CD14-positive monocyte (primary cell): ENCODE data around the gene XPR1. TPM values are rescaled to one million over a fixed set of nuclear protein-coding genes. Genes with fewer than 3 reads are reported as not detected.

Experiments
- DNase-seq, 3 donors: peaks; one replicate each; pipeline ENCODE4 v3.0.0-alpha.2; 2011 to 2022
- H2AFZ ChIP-seq: 2 replicates; pipeline ENCODE4 v1.6.0; 2012; ENCODE audit warnings: mild to moderate bottlenecking, low read depth, low read length, inconsistent platforms; ENCODE audit not compliant: insufficient read depth, poor library complexity, severe bottlenecking
- H3K27ac ChIP-seq, 2 donors: 1 replicate in 1 of 2; 2 replicates in 1 of 2; pipeline ENCODE4 v1.5.1; 2012 to 2013; ENCODE audit warnings: low read length in 2 of 2, control low read depth in 1 of 2, inconsistent platforms in 1 of 2, low read depth in 1 of 2, mild to moderate bottlenecking in 1 of 2
- H3K27me3 ChIP-seq, 2 donors: one replicate each; pipeline versions ENCODE4 v1.6.0 to v1.6.1; 2011 to 2013; ENCODE audit warnings: low read length in 2 of 2; ENCODE audit not compliant: control insufficient read depth in 2 of 2, insufficient read depth in 2 of 2
- H3K36me3 ChIP-seq, 2 donors: replicated peaks in 1 of 2; 1 replicate in 1 of 2; 2 replicates in 1 of 2; pipeline versions ENCODE4 v1.5.1 to v1.6.1; 2012 to 2013; ENCODE audit warnings: low read length in 2 of 2, control low read depth in 1 of 2, inconsistent platforms in 1 of 2, mild to moderate bottlenecking in 1 of 2; ENCODE audit not compliant: insufficient read depth in 2 of 2, control insufficient read depth in 1 of 2
- H3K4me1 ChIP-seq, 2 donors: 1 replicate in 1 of 2; 2 replicates in 1 of 2; pipeline versions ENCODE4 v1.5.1 to v1.6.1; 2012 to 2013; ENCODE audit warnings: low read length in 2 of 2, control low read depth in 1 of 2, inconsistent platforms in 1 of 2, mild to moderate bottlenecking in 1 of 2, moderate library complexity in 1 of 2; ENCODE audit not compliant: insufficient read depth in 2 of 2, control insufficient read depth in 1 of 2
- H3K4me2 ChIP-seq: replicated peaks from 2 replicates; pipeline ENCODE3; 2012; ENCODE audit warnings: low read length, moderate library complexity, mild to moderate bottlenecking; ENCODE audit not compliant: poor library complexity, severe bottlenecking; ENCODE audit errors: extremely low read depth
- H3K4me3 ChIP-seq, 3 experiments: fragments of 200-600 bp in 1 of 3; sonication (generic) in 1 of 3; replicated peaks in 1 of 3; 1 replicate in 2 of 3; 2 replicates in 1 of 3; pipeline ENCODE4 v1.5.1; 2011 to 2013; ENCODE audit warnings: low read length in 3 of 3, mild to moderate bottlenecking in 3 of 3, control low read depth in 2 of 3, low read depth in 2 of 3, inconsistent platforms in 1 of 3, moderate library complexity in 1 of 3
- H3K79me2 ChIP-seq: 2 replicates; pipeline ENCODE4 v1.6.0; 2012; ENCODE audit warnings: mild to moderate bottlenecking, control low read depth, inconsistent platforms, low read length, moderate library complexity; ENCODE audit not compliant: insufficient read depth
- H3K9ac ChIP-seq: 2 replicates; pipeline ENCODE4 v1.6.0; 2017; ENCODE audit warnings: low read length, mild to moderate bottlenecking; ENCODE audit not compliant: insufficient read depth, poor library complexity, severe bottlenecking
- H3K9me3 ChIP-seq, 2 donors: replicated peaks in 1 of 2; 1 replicate in 1 of 2; 2 replicates in 1 of 2; pipeline versions ENCODE4 v1.5.1 to v1.6.1; 2012 to 2013; ENCODE audit warnings: low read length in 2 of 2, control low read depth in 1 of 2; ENCODE audit not compliant: control insufficient read depth in 1 of 2, insufficient read depth in 1 of 2
- H4K20me1 ChIP-seq: 2 replicates; pipeline ENCODE4 v1.6.0; 2012; ENCODE audit warnings: mild to moderate bottlenecking, low read length, control low read depth, moderate library complexity; ENCODE audit not compliant: insufficient read depth
- H3K27ac Mint-ChIP-seq, 7 donors: one replicate each; pipeline ENCODE4 v1.8.0; 2020; ENCODE audit warnings: mild to moderate bottlenecking in 7 of 7, mixed read lengths in 7 of 7, moderate library complexity in 6 of 7, inconsistent platforms in 2 of 7
- H3K27me3 Mint-ChIP-seq, 3 donors: one replicate each; pipeline ENCODE4 v1.8.0; 2021 to 2022; ENCODE audit warnings: low read depth in 3 of 3, mild to moderate bottlenecking in 3 of 3, mixed read lengths in 3 of 3, moderate library complexity in 3 of 3, inconsistent platforms in 1 of 3
- H3K36me3 Mint-ChIP-seq, 2 donors: one replicate each; pipeline ENCODE4 v1.8.0; 2020; ENCODE audit warnings: mixed read lengths in 2 of 2, inconsistent platforms in 1 of 2, mild to moderate bottlenecking in 1 of 2
- H3K4me1 Mint-ChIP-seq: one replicate; pipeline ENCODE4 v1.8.0; 2020; ENCODE audit warnings: mild to moderate bottlenecking, mixed read lengths
- H3K4me3 Mint-ChIP-seq, 2 donors: one replicate each; pipeline ENCODE4 v1.8.0; 2020; ENCODE audit warnings: mild to moderate bottlenecking in 2 of 2, mixed read lengths in 2 of 2, moderate library complexity in 1 of 2
- H3K9me3 Mint-ChIP-seq, 7 donors: one replicate each; pipeline ENCODE4 v1.8.0; 2020 to 2022; ENCODE audit warnings: mixed read lengths in 7 of 7, mild to moderate bottlenecking in 6 of 7, moderate library complexity in 6 of 7, inconsistent platforms in 2 of 7
- WGBS: methylation state at CpG from one replicate; pipeline ENCODE4 v1.1.5; 2013; ENCODE audit warnings: missing lambda C conversion rate; ENCODE audit not compliant: insufficient coverage; 5-methylcytosine and 5-hydroxymethylcytosine counted together
- intact Hi-C, 2 donors: fragments of 100-400 bp; cut with micrococcal nuclease; formaldehyde crosslinking; loops; one replicate each; pipeline versions ENCODE4 v1.15.0 to v1.15.1; 2023
- polyA plus RNA-seq, 3 donors: library from polyadenylated mRNA; depleted of rRNA in 1 of 3; unstranded in 2 of 3; stranded (reverse) in 1 of 3; fragments of 300-500 nt in 2 of 3; fragments of >200 nt in 1 of 3; fragmentation: Illumina TruSeq in 2 of 3; gene quantifications; 1 replicate in 2 of 3; 2 replicates in 1 of 3; pipeline ENCODE4 v1.2.3, GENCODE V29; 2012 to 2021
- TF ChIP-seq, protein P1 (sequence below): fragments of 200-600 bp; IDR thresholded peaks from one replicate; pipeline ENCODE4 v1.8.0; 2022; ENCODE audit warnings: antibody characterized with exemption, mild to moderate bottlenecking

XPR1 gene
- polyA plus RNA-seq, 3 donors: 4.7 to 12.5 (median 8.7) TPM

DNA sequence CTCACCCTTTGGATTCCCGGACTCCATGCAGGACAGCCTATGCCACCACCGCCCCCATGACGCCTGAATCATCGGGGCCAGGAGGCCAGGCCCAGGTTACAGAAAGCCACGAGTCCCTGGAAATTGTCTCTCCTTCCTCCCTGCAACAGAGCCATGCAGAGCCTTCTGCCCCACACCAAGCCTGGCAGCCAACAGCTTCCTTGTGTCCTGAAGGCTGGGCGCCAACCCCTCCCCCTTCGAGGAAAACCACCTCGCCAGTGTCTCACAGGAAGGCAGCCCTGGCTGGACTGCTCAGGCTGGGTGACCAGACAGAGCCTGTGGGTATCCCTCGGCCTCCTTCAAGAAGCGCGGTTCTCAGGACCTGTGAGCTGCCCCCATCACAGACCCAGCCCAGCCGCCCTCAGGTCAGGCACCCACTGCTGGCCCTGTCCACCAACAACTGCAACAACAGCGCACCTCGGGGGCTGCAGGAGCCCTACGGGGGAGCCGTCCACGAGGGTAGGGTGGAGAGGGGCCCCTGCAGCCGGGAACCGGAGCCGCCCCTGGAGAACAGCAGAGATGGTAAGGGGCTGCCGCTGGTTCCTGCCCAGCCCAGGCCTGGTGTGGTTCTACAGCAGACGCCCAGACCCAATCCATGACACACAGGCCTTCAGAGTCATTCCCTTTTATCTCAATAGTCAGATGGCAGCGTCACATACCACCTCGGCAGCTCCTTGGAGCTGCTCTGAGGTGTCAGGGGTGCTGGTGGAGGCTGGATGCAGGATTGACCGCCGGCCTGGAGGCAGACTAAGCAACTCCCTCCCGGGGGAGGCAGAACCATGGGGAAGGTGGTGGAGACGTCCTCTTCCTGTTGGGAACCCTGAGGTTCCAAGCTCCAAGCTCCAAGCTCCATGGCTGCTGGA lies 304.5 kb downstream of the XPR1 start:
- no peaks in the 10 kb centered on the region for H3K27me3 ChIP-seq
- H3K4me3 ChIP-seq: no peak overlapping the region
- H3K4me2 ChIP-seq: no peak overlapping the region
- H2AFZ ChIP-seq: no peak overlapping the region
- H3K27ac Mint-ChIP-seq: no peak overlapping the region
- H3K27ac ChIP-seq: no peak overlapping the region
- H3K9ac ChIP-seq: no peak overlapping the region
- H3K36me3 Mint-ChIP-seq: no peaks in the 10 kb centered on the region
- H3K4me1 Mint-ChIP-seq: peaks cover 25% of the 10 kb centered on the region
- peaks cover 10 to 11% of the 10 kb centered on the region in 2 donors for H3K4me1 ChIP-seq
- H3K9me3 ChIP-seq: no peaks in the 10 kb centered on the region
- no peaks in the 10 kb centered on the region for H3K9me3 Mint-ChIP-seq
- TF ChIP-seq, protein P1, sequence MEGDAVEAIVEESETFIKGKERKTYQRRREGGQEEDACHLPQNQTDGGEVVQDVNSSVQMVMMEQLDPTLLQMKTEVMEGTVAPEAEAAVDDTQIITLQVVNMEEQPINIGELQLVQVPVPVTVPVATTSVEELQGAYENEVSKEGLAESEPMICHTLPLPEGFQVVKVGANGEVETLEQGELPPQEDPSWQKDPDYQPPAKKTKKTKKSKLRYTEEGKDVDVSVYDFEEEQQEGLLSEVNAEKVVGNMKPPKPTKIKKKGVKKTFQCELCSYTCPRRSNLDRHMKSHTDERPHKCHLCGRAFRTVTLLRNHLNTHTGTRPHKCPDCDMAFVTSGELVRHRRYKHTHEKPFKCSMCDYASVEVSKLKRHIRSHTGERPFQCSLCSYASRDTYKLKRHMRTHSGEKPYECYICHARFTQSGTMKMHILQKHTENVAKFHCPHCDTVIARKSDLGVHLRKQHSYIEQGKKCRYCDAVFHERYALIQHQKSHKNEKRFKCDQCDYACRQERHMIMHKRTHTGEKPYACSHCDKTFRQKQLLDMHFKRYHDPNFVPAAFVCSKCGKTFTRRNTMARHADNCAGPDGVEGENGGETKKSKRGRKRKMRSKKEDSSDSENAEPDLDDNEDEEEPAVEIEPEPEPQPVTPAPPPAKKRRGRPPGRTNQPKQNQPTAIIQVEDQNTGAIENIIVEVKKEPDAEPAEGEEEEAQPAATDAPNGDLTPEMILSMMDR: no peak
- WGBS: 80% methylated on average over 11 of the region's 28 CpGs
- no peak for DNase-seq
- intact Hi-C loops: no loop called here
- no peaks in the 10 kb centered on the region for H4K20me1 ChIP-seq
- peaks cover 11 to 26% (median 21%) of the 10 kb centered on the region in 3 donors for H3K27me3 Mint-ChIP-seq
- no peaks in the 10 kb centered on the region for H3K36me3 ChIP-seq
- H3K79me2 ChIP-seq: no peaks in the 10 kb centered on the region
- H3K4me3 Mint-ChIP-seq: no peak overlapping the region

DNA sequence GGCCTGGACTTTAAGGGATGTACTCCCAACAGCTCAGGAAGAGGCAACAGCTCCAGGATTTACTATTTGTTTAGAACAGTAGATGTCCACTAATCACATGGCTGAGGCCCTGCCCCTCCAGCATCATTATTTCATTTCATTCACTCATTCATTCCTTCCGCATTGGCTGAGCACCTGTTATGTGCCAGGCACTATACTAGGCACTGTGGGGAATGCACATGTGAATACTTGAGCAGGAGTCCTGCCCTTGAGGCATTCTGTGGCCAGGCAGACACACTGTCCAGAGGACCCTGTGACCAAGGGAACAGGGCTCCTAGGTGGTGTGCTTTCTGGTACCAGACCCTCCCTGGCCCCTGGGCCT lies 305.2 kb downstream of the XPR1 start:
- Mint-ChIP-seq H3K4me1 (peaks cover 25% of the 10 kb centered on the region), H3K27ac (no peak overlapping the region), H3K36me3 (no peaks in the 10 kb centered on the region), H3K27me3 (peaks cover 11 to 26% (median 21%) of the 10 kb centered on the region in 3 donors), H3K4me3 (no peak overlapping the region), H3K9me3 (no peaks in the 10 kb centered on the region)
- H4K20me1 ChIP-seq: no peaks in the 10 kb centered on the region
- H2AFZ ChIP-seq: no peak overlapping the region
- H3K4me1 ChIP-seq: peaks cover 10 to 11% of the 10 kb centered on the region in 2 donors
- H3K4me3 ChIP-seq: no peak overlapping the region
- TF ChIP-seq, protein P1: no peak
- H3K4me2 ChIP-seq: no peak overlapping the region
- no peaks in the 10 kb centered on the region for H3K27me3 ChIP-seq
- H3K36me3 ChIP-seq: no peaks in the 10 kb centered on the region
- intact Hi-C loops: no loop called here
- WGBS: no CpG with 5 or more reads among the region's 1 CpG
- H3K27ac ChIP-seq: no peak overlapping the region
- H3K9ac ChIP-seq: no peak overlapping the region
- H3K9me3 ChIP-seq: no peaks in the 10 kb centered on the region
- DNase-seq: no peak
- H3K79me2 ChIP-seq: no peaks in the 10 kb centered on the region
